SW480 (cell line): Measurements from ENCODE around the gene CPXCR1.
"Not testable (repeated sequence)": the region's sequence is repeated elsewhere in the genome, so short reads cannot be mapped to it uniquely, and the experiment has no call there.

Source experiments
- DNase-seq: peaks from one replicate; pipeline ENCODE4 v3.0.0-alpha.2; 2016; ENCODE audit warnings: low spot score

CPXCR1 gene

GRCh38 chrX:88746925-88747324 is at the start of gene CPXCR1:
Gene CPXCR1, plus strand, starts transcription at chrX:88747225. Its CDS starts 6,190 bp downstream, at chrX:88753415.
- no peak for DNase-seq

DNA sequence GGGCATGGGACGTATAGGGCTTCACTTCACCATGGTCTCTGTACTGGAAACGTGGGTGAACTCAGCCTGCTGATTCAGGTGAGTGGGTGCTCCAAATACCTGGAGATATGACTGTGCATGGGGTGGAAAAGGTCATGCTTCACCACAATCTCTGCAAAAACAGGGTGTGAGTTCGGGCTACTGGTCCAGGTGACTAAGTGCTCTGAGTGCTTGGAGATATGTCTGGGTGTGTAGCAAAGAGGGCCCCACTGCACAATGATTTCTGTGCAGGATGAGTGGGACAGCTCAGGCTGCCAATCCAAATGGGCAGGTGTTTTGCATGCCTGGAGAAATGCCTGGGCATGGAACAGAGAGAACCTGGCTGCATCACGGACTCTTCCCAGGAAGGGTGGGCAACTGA is 11.2 kb upstream of the CPXCR1 start:
- DNase-seq: no peak

- DNase-seq: not testable (repeated sequence)
Observed at GRCh38 chrX:88746215-88746614, 810 bp upstream of the CPXCR1 start.

DNA sequence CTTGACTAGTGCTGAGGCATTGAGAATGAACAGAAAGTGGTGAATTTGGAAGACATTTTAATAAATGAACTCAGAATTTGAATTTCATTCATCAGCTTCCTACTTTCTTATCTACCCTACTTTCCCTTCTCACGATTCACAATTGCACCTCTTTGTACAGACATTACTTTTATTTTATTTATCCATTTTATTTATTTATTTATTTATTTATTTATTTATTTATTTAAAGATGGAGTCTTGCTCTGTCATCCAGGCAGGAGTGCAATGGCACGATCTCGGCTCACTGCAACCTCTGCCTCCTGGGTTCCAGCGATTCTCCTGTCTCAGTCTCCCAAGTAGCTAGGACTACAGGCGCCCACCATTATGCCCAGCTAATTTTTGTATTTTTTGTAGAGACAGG is 5.3 kb downstream of the CPXCR1 start:
- not testable (repeated sequence) for DNase-seq

- DNase-seq: no peak
Observed at GRCh38 chrX:88789825-88790224, 42.8 kb downstream of the CPXCR1 start.
